Common myeloid progenitor, CD34-positive (primary cell): ENCODE results near the gene IRF2.

ENCODE experiments used
- CTCF ChIA-PET: fragments of 350-600 bp; sonication (Branson Sonifier 250); formaldehyde crosslinking; loops from one replicate; lab custom pipeline; 2021; ENCODE audit warnings: antibody characterized with exemption; lab: Charles Lee
- POLR2A ChIA-PET: fragments of 350-600 bp; sonication (Branson Sonifier 250); formaldehyde crosslinking; loops from one replicate; lab custom pipeline; 2021; ENCODE audit warnings: antibody characterized with exemption; lab: Charles Lee
- DNase-seq, 3 donors: peaks; one replicate each; pipeline versions ENCODE4 v3.0.0 to v3.0.0-alpha.2; 2013
- H3K27ac ChIP-seq, 2 experiments: 1 replicate in 1 of 2; 2 replicates in 1 of 2; pipeline ENCODE4 v1.7.0; 2013; ENCODE audit warnings: inconsistent platforms in 2 of 2, low read length in 2 of 2, mild to moderate bottlenecking in 2 of 2, low read depth in 1 of 2, moderate library complexity in 1 of 2; ENCODE audit not compliant: severe bottlenecking in 2 of 2, insufficient read depth in 1 of 2, poor library complexity in 1 of 2
- H3K27me3 ChIP-seq, 5 experiments: replicated peaks in 2 of 5; 1 replicate in 3 of 5; 2 replicates in 2 of 5; pipeline versions ENCODE4 v1.6.1 to v1.7.0; 2013; ENCODE audit warnings: low read length in 4 of 5, mild to moderate bottlenecking in 2 of 5, moderate library complexity in 2 of 5, inconsistent platforms in 1 of 5; ENCODE audit not compliant: insufficient read depth in 5 of 5, control insufficient read depth in 4 of 5
- H3K36me3 ChIP-seq, 4 experiments: 1 replicate in 2 of 4; 2 replicates in 2 of 4; pipeline versions ENCODE4 v1.6.1 to v1.7.0; 2013; ENCODE audit warnings: low read length in 3 of 4, control low read depth in 1 of 4, mild to moderate bottlenecking in 1 of 4; ENCODE audit not compliant: control insufficient read depth in 4 of 4, insufficient read depth in 4 of 4
- H3K4me1 ChIP-seq, 4 experiments: 1 replicate in 3 of 4; 2 replicates in 1 of 4; pipeline versions ENCODE4 v1.6.1 to v1.7.1; 2013; ENCODE audit warnings: low read length in 3 of 4, mild to moderate bottlenecking in 3 of 4, control low read depth in 1 of 4, inconsistent platforms in 1 of 4, moderate library complexity in 1 of 4; ENCODE audit not compliant: control insufficient read depth in 4 of 4, insufficient read depth in 4 of 4; ENCODE audit errors: control extremely low read depth in 1 of 4
- H3K4me3 ChIP-seq, 7 experiments: 1 replicate in 4 of 7; 2 replicates in 3 of 7; pipeline versions ENCODE4 v1.5.1 to v1.7.0; 2013; ENCODE audit warnings: mild to moderate bottlenecking in 7 of 7, low read length in 6 of 7, moderate library complexity in 6 of 7, inconsistent platforms in 2 of 7, low read depth in 2 of 7, control low read depth in 1 of 7; ENCODE audit not compliant: insufficient read depth in 4 of 7, control insufficient read depth in 1 of 7; ENCODE audit errors: extremely low read depth in 1 of 7
- H3K9me3 ChIP-seq, 5 experiments: 1 replicate in 4 of 5; 2 replicates in 1 of 5; pipeline versions ENCODE4 v1.6.1 to v1.7.1; 2013; ENCODE audit warnings: low read length in 4 of 5, mild to moderate bottlenecking in 2 of 5, inconsistent platforms in 1 of 5, low read depth in 1 of 5, moderate library complexity in 1 of 5; ENCODE audit not compliant: control insufficient read depth in 4 of 5, insufficient read depth in 2 of 5; ENCODE audit errors: control extremely low read depth in 1 of 5
- WGBS: methylation state at CpG from one replicate; pipeline ENCODE4 v1.1.5; 2013; ENCODE audit not compliant: insufficient coverage; 5-methylcytosine and 5-hydroxymethylcytosine counted together

IRF2 gene

DNA sequence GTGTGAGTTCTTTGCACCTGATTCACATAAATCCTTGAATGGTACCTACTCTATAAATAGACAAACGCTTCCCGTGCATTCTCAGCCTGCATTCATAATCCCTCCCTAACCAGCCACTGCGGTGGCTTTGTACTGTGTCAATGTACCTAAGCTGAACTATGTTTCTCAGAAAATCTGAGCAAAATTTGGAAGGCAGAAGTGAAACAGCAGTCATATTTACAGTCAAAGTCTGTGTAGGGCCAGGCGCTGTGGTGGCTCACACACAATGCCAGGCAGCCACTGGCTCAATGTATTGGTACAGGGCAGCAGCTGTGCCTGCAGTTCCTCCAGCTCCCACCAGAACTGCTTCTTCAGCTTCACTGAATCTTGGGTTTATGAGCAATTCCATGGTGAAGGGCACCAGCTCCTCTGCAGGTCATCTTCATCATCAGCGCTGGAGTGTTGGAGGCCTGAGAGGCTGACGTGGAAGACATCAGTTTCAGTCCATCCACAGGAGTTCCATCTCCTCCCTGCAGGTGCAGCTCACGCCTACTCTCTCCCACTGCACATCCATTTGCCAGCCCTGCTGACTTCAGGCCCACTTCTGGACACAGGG is 32.3 kb upstream of the IRF2 start:
- no peaks in the 10 kb centered on the region for H3K27me3 ChIP-seq
- CTCF ChIA-PET, result interaction anchor here (0.5 to 5.4 kb wide), 5 partner anchors 20 to 243 kb away, joined by 3 to 24 read pairs (median 5); no protein-coding TSS in a partner anchor
- POLR2A ChIA-PET, result interaction anchor here (0.6 kb wide), 2 partner anchors 32 to 36 kb away, joined by 3 to 7 read pairs; partner anchors contain the start of gene IRF2
- DNase-seq, result peak; percentile 52 to 75 (median 68)
- no peak overlapping the region for H3K27ac ChIP-seq
- H3K36me3 ChIP-seq, result no peaks in the 10 kb centered on the region
- H3K9me3 ChIP-seq, result peaks cover 0 to 8% (median 5%) of the 10 kb centered on the region in 5 experiments
- no peak overlapping the region for H3K4me3 ChIP-seq
- 96% methylated on average over 7 of the region's 7 CpGs for WGBS
- H3K4me1 ChIP-seq, result peaks cover 2 to 21% (median 17%) of the 10 kb centered on the region in 4 experiments

GRCh38 chr4:184504385-184504784 is 30.0 kb upstream of the IRF2 start:
- H3K27ac ChIP-seq, result no peak overlapping the region
- no peaks in the 10 kb centered on the region for H3K27me3 ChIP-seq
- peak in 1 of 3 donors; percentile 24 for DNase-seq
- H3K4me1 ChIP-seq, result peaks cover 2 to 21% (median 19%) of the 10 kb centered on the region in 4 experiments
- peaks cover 0 to under 1% (median 0%) of the 10 kb centered on the region in 5 experiments for H3K9me3 ChIP-seq
- H3K36me3 ChIP-seq, result no peaks in the 10 kb centered on the region
- 78% methylated on average over 10 of the region's 11 CpGs for WGBS
- POLR2A ChIA-PET, result interaction anchor here (0.7 to 1.1 kb wide), 3 partner anchors 12 to 33 kb away, joined by 3 to 4 read pairs (median 3); no protein-coding TSS in a partner anchor
- CTCF ChIA-PET, result interaction anchor here (0.5 to 5.4 kb wide), 6 partner anchors 12 to 241 kb away, joined by 3 to 24 read pairs (median 7); no protein-coding TSS in a partner anchor
- H3K4me3 ChIP-seq, result peak overlapping the region in 1 of 7 experiments; percentile 25

GRCh38 chr4:184503869-184504300 is 29.5 kb upstream of the IRF2 start:
- CTCF ChIA-PET, result interaction anchor here (0.5 to 5.4 kb wide), 7 partner anchors 12 to 240 kb away, joined by 3 to 24 read pairs (median 5); no protein-coding TSS in a partner anchor
- Histone ChIP-seq H3K4me1 (peaks cover 2 to 21% (median 19%) of the 10 kb centered on the region in 4 experiments), H3K9me3 (peaks cover 0 to 4% (median 0%) of the 10 kb centered on the region in 5 experiments), H3K27me3 (no peaks in the 10 kb centered on the region), H3K27ac (no peak overlapping the region), H3K36me3 (no peaks in the 10 kb centered on the region), H3K4me3 (peak overlapping the region in 2 of 7 experiments; percentile 25 to 53)
- POLR2A ChIA-PET, result interaction anchor here (0.8 to 1.1 kb wide), 3 partner anchors 10 to 33 kb away, joined by 3 to 4 read pairs (median 4); no protein-coding TSS in a partner anchor
- WGBS, result 0% methylated on average over 8 of the region's 8 CpGs
- peak; percentile 52 to 94 (median 91) for DNase-seq

- Histone ChIP-seq H3K9me3 (peaks cover 0 to 4% (median 0%) of the 10 kb centered on the region in 5 experiments), H3K27ac (no peak overlapping the region), H3K4me3 (no peak overlapping the region), H3K4me1 (peaks cover 2 to 21% (median 19%) of the 10 kb centered on the region in 4 experiments), H3K27me3 (no peaks in the 10 kb centered on the region), H3K36me3 (no peaks in the 10 kb centered on the region)
- WGBS, result 100% methylated on average over 3 of the region's 4 CpGs
- DNase-seq, result no peak
- ChIA-PET POLR2A (interaction anchor here (0.5 kb wide), 1 partner anchor 17 kb away, joined by 3 read pairs; no protein-coding TSS in a partner anchor), CTCF (interaction anchor here (1.0 to 1.2 kb wide), 2 partner anchors 11 to 39 kb away, joined by 3 read pairs; no protein-coding TSS in a partner anchor)
These were observed 26.6 kb upstream of the IRF2 start for GRCh38 chr4:184500748-184501589.

DNA sequence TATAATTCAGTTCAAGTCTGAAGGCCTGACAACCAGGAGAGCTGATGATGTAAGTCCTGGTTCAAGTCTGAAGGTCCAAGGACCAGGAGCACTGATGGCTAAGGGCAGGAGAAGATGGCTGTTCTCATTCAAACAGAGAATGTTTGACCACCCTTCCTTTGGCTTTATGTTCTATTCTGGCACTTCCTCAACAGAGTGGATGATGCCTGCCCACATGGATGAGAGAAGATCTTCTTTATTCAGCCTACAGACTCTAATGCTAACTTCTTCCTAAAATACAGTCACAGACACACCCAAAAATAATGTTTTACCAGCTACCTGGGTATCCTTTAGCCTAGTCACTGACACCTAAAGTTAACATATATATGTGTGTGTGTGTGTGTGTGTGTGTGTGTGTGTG is 25.6 kb upstream of the IRF2 start:
- ChIA-PET CTCF (interaction anchor here (1.0 to 1.5 kb wide), 2 partner anchors 10 to 40 kb away, joined by 3 to 5 read pairs; no protein-coding TSS in a partner anchor), POLR2A (no interaction called here)
- no peak overlapping the region for H3K4me3 ChIP-seq

GRCh38 chr4:184498598-184498997 is 24.2 kb upstream of the IRF2 start:
- peaks cover 2 to 9% (median 8%) of the 10 kb centered on the region in 4 experiments for H3K4me1 ChIP-seq
- H3K27ac ChIP-seq, result no peak overlapping the region
- CTCF ChIA-PET, result interaction anchor here (1.5 to 2.0 kb wide), 2 partner anchors 9 to 12 kb away, joined by 4 to 5 read pairs; no protein-coding TSS in a partner anchor
- H3K36me3 ChIP-seq, result no peaks in the 10 kb centered on the region
- H3K4me3 ChIP-seq, result no peak overlapping the region
- POLR2A ChIA-PET, result no interaction called here
- no peaks in the 10 kb centered on the region for H3K27me3 ChIP-seq
- WGBS, result 100% methylated on average over 7 of the region's 10 CpGs
- H3K9me3 ChIP-seq, result peaks cover 0 to 4% (median 0%) of the 10 kb centered on the region in 5 experiments
- no peak for DNase-seq

More for the DNA sequence above, 25.6 kb upstream of the IRF2 start:
- Histone ChIP-seq H3K36me3 (no peaks in the 10 kb centered on the region), H3K27ac (no peak overlapping the region), H3K9me3 (peaks cover 0 to 4% (median 0%) of the 10 kb centered on the region in 5 experiments), H3K4me1 (peaks cover 2 to 21% (median 19%) of the 10 kb centered on the region in 4 experiments), H3K27me3 (no peaks in the 10 kb centered on the region)
- no peak for DNase-seq
